HG02798 (cell line): Measurements from ENCODE around the gene MED22.
"Not testable (repeated sequence)": the region's sequence is repeated elsewhere in the genome, so short reads cannot be mapped to it uniquely, and the experiment has no call there.

ENCODE experiments used
- ATAC-seq: cut with Tn5 transposase; IDR thresholded peaks from one replicate; pipeline ENCODE4 v1.9.1; 2021; ENCODE audit warnings: mild to moderate bottlenecking; ENCODE audit not compliant: unreplicated experiment, poor library complexity

Gene MED22

GRCh38 chr9:133347985-133348717 lies at the start of gene MED22, which contains the start of gene RPL7A:
Gene MED22, minus strand, starts transcription at chr9:133348131. Its CDS starts 1,469 bp downstream, at chr9:133346662.
Gene RPL7A, plus strand, starts transcription at chr9:133348218. Its CDS starts 26 bp downstream, at chr9:133348244.
- peak; percentile 70 for ATAC-seq

GRCh38 chr9:133397370-133397769 lies 49.4 kb upstream of the MED22 start:
- no peak for ATAC-seq

GRCh38 chr9:133396952-133397351 lies 49.0 kb upstream of the MED22 start:
- no peak for ATAC-seq

- ATAC-seq = no peak
These were observed 46.8 kb upstream of the MED22 start for GRCh38 chr9:133394687-133395271.

DNA sequence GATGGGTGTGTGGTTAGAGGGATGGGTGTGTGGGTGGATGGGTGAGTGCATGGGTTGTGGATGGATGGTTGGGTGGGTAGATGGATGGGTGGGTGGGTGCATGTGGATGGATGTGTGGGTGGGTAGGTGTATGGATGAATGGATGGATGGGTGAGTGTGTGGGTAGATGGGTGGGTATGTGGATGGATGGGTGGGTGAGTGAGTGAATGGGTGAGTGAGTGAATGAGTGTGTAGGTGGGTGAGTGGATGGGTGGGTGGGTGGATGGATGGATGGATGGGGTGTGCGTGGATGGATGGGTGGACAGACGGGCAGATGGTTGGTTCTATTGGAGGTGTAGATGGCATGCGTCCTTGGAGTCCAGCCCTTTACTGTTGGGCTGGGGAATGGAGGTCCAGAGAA lies 45.5 kb upstream of the MED22 start:
- no peak for ATAC-seq

DNA sequence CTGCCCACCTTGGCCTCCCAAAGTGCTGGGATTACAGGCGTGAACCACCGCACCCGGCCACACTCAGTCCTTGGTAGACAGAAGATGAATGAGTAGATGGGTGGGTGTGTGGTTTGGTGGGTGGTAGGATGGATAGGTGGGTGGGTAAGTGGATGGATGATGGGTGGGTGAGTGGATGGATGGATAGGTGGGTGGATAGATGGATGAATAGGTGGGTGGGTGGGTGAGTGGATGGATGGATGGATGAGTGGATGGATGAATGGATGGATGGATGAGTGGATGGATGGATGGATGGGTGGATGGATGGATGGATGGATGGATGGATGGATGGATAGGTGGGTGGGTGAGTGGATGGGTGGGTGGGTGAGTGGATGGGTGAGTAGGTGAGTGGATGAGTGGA lies 44.4 kb upstream of the MED22 start:
- not testable (repeated sequence) for ATAC-seq

DNA sequence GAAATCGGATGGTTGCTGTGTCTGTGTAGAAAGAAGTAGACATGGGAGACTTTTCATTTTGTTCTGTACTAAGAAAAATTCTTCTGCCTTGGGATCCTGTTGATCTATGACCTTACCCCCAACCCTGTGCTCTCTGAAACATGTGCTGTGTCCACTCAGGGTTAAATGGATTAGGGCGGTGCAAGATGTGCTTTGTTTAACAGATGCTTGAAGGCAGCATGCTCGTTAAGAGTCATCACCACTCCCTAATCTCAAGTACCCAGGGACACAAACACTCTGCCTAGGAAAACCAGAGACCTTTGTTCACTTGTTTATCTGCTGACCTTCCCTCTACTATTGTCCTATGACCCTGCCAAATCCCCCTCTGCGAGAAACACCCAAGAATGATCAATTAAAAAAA lies 43.5 kb upstream of the MED22 start:
- ATAC-seq = not testable (repeated sequence)

- ATAC-seq = no peak
These were observed 42.8 kb upstream of the MED22 start for GRCh38 chr9:133390713-133391112.

GRCh38 chr9:133389562-133389961 lies 41.6 kb upstream of the MED22 start:
- no peak for ATAC-seq

- ATAC-seq = no peak
These were observed 41.2 kb upstream of the MED22 start for GRCh38 chr9:133389025-133389557.

GRCh38 chr9:133387680-133388079 lies 39.7 kb upstream of the MED22 start:
- ATAC-seq = no peak

DNA sequence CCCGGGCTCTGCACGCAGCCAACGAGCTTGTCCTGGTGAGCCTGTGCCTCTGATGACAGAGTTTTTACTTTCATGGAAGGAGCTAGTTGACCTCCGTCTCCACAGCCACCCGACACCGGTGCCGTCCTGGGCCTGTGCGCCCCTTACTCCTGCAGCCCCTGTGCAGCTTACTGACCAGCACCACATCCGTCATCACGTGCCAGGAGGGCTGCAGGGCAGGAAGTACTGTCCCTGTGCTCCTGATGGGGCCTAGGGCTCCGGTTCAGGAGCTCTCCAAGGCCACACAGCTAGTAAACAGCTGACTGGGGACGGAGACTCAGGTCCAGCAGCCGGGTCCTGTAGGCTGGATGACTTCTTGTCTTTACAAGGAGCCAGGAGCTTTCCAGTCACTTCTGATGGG lies 38.4 kb upstream of the MED22 start:
- no peak for ATAC-seq

- ATAC-seq = no peak
These were observed 37.5 kb upstream of the MED22 start for GRCh38 chr9:133385452-133385851.

GRCh38 chr9:133384736-133385321 lies 36.9 kb upstream of the MED22 start:
- ATAC-seq = no peak

DNA sequence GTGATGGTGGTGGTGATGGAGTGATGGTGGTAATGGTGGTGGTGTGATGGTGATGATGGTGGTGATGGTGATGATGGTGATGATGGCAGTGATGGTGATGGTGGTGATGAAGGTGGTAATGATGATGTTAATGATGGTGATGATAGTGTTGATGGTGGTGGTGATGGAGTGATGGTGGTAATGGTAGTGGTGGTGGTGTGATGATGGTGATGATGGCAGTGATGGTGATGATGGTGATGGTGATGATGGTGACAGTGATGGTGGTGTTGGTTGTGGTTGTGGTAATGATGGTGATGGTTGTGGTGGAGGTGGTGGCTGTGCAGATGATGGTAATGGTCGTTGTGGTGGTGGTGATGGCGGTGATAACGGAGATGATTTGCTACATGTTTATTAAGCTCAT lies 35.5 kb upstream of the MED22 start:
- no peak for ATAC-seq

- no peak for ATAC-seq
These were observed 34.7 kb upstream of the MED22 start for GRCh38 chr9:133382507-133383141.

DNA sequence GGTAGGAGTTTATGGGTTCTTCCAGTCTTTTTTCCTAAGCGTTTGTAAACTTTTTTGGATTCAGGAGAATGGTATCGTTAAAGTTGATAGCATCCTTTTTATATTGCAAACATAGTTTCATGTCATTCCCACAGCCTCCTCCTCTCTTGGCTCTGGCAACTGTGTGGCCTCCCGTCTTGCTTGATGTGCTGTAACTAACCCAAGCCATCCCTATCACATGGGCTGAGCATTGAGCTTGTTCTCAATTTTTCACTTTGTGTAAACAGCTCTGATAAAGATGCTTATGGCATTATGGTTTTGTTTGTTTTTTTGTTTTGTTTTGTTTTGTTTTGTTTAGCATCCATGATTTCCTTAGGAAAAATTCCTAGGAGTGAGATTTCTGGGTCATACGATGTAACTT lies 32.8 kb upstream of the MED22 start:
- no peak for ATAC-seq

GRCh38 chr9:133379153-133380086 lies 31.5 kb upstream of the MED22 start:
- no peak for ATAC-seq

GRCh38 chr9:133378408-133378962 lies 30.6 kb upstream of the MED22 start:
- ATAC-seq = no peak
